Measurements from ENCODE around the gene GNG14.
A peak's percentile ranks its signal among the peaks of the same experiment; 100 is the strongest.
"Not testable (repeated sequence)": the region's sequence is repeated elsewhere in the genome, so short reads cannot be mapped to it uniquely, and the experiment has no call there.

Gene GNG14

DNA sequence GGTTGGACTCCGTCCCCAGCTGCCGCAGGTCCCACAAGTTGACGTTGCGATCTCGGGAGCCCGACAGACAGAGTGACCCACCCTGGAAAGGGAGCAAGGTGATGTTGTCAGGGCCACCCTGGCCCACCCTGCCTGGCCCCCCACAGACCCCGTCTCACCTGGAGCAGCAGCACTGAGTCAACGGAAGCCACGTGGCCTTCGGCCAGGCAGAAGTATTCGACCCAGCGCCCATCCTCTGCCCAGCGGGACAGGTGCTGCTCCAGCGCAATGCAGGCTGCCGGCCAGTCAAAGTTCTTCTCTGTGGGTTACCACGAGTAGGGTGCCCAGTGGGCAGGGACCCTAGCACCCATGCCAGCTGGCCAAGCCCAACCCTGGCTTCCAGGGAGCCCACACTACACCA, 6.8 kb downstream of the GNG14 start:
- no peak for TF ChIP-seq ZNF384 (IDR thresholded peaks at IDR 0.05)
- TF ChIP-seq FOXK2 (IDR thresholded peaks at IDR 0.05), result no peak
- TF ChIP-seq, protein P1, sequence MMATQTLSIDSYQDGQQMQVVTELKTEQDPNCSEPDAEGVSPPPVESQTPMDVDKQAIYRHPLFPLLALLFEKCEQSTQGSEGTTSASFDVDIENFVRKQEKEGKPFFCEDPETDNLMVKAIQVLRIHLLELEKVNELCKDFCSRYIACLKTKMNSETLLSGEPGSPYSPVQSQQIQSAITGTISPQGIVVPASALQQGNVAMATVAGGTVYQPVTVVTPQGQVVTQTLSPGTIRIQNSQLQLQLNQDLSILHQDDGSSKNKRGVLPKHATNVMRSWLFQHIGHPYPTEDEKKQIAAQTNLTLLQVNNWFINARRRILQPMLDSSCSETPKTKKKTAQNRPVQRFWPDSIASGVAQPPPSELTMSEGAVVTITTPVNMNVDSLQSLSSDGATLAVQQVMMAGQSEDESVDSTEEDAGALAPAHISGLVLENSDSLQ (IDR thresholded peaks at IDR 0.05), result no peak
- no peak for TF ChIP-seq SP1 (IDR thresholded peaks at IDR 0.05)
- no peak for TF ChIP-seq FOXA1 (IDR thresholded peaks at IDR 0.05)
- no peak for TF ChIP-seq LEF1 (IDR thresholded peaks at IDR 0.05; ENCODE audit: borderline replicate concordance)
- TF ChIP-seq ARNT (IDR thresholded peaks at IDR 0.05), result no peak
- TF ChIP-seq SUZ12 (IDR thresholded peaks at IDR 0.05), result no peak
- no peak for TF ChIP-seq HDGF (IDR thresholded peaks at IDR 0.05; ENCODE audit: borderline replicate concordance)
- no peak for TF ChIP-seq CTBP1 (IDR thresholded peaks at IDR 0.05; ENCODE audit: borderline replicate concordance)
- TF ChIP-seq BHLHE40 (IDR thresholded peaks at IDR 0.05; ENCODE audit: borderline replicate concordance), result no peak
- no peak for TF ChIP-seq ELF4 (IDR thresholded peaks at IDR 0.05)
- no peak for TF ChIP-seq L3MBTL2 (conservative IDR thresholded peaks at IDR 0.05)
- no peak for TF ChIP-seq TARDBP (IDR thresholded peaks at IDR 0.05)
- TF ChIP-seq NFRKB (IDR thresholded peaks at IDR 0.05), result no peak
- ChIA-PET CTCF (no interaction called here), POLR2A (no interaction called here)
- no peak for DNase-seq (ENCODE audit: extremely low spot score)

DNA sequence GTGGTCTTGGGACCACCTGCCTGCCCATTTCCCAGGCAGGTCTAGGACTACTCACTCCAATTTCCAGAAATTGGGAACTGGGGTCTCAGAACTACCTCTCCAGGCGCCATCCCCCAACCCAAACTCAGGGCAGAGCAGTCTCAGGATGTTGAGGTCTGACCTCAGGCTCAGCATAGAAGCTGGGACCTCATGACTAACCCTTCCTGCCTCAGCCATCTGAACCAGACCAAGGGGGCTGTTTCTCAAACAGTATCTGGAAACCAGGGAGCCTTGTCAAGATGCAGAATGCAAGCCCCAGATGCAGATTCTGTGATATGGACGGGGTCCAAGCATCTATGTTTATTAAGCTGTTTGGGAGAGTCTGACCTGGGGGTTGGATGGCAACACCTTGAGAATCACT, 7.3 kb downstream of the GNG14 start:
- DNase-seq (ENCODE audit: extremely low spot score), result no peak
- ChIA-PET POLR2A (interaction anchor here (1.6 kb wide), 1 partner anchor 27 kb away, joined by 3 read pairs; no protein-coding TSS in a partner anchor), CTCF (no interaction called here)
- TF ChIP-seq FOXK2 (IDR thresholded peaks at IDR 0.05), result no peak
- TF ChIP-seq ELF4 (IDR thresholded peaks at IDR 0.05), result no peak
- no peak for TF ChIP-seq NFRKB (IDR thresholded peaks at IDR 0.05)
- no peak for TF ChIP-seq HDGF (IDR thresholded peaks at IDR 0.05; ENCODE audit: borderline replicate concordance)
- TF ChIP-seq SP1 (IDR thresholded peaks at IDR 0.05), result no peak
- TF ChIP-seq FOXM1 (IDR thresholded peaks at IDR 0.05; ENCODE audit: borderline replicate concordance), result no peak
- TF ChIP-seq, protein P1 (IDR thresholded peaks at IDR 0.05), result no peak
- no peak for TF ChIP-seq TARDBP (IDR thresholded peaks at IDR 0.05)
- no peak for TF ChIP-seq SUZ12 (IDR thresholded peaks at IDR 0.05)
- no peak for TF ChIP-seq ZNF384 (IDR thresholded peaks at IDR 0.05)
- TF ChIP-seq CTBP1 (IDR thresholded peaks at IDR 0.05; ENCODE audit: borderline replicate concordance), result no peak

- CTCF ChIA-PET, result no interaction called here
- no peak for TF ChIP-seq L3MBTL2 (conservative IDR thresholded peaks at IDR 0.05)
- TF ChIP-seq BHLHE40 (IDR thresholded peaks at IDR 0.05; ENCODE audit: borderline replicate concordance), result no peak
- no peak for TF ChIP-seq SUZ12 (IDR thresholded peaks at IDR 0.05)
- TF ChIP-seq, protein P1 (IDR thresholded peaks at IDR 0.05), result no peak
- no peak for TF ChIP-seq FOXM1 (IDR thresholded peaks at IDR 0.05; ENCODE audit: borderline replicate concordance)
- TF ChIP-seq CTBP1 (IDR thresholded peaks at IDR 0.05; ENCODE audit: borderline replicate concordance), result no peak
- no peak for TF ChIP-seq ARNT (IDR thresholded peaks at IDR 0.05)
- TF ChIP-seq ELF4 (IDR thresholded peaks at IDR 0.05), result no peak
- TF ChIP-seq HDGF (IDR thresholded peaks at IDR 0.05; ENCODE audit: borderline replicate concordance), result no peak
- no peak for TF ChIP-seq SP1 (IDR thresholded peaks at IDR 0.05)
- no peak for TF ChIP-seq NFRKB (IDR thresholded peaks at IDR 0.05)
- TF ChIP-seq FOXA1 (IDR thresholded peaks at IDR 0.05), result no peak
- no peak for TF ChIP-seq LEF1 (IDR thresholded peaks at IDR 0.05; ENCODE audit: borderline replicate concordance)
- no peak for TF ChIP-seq ZNF384 (IDR thresholded peaks at IDR 0.05)
- TF ChIP-seq TARDBP (IDR thresholded peaks at IDR 0.05), result no peak
- TF ChIP-seq FOXK2 (IDR thresholded peaks at IDR 0.05), result no peak
- no peak for DNase-seq (ENCODE audit: extremely low spot score)
- POLR2A ChIA-PET, result interaction anchor here (1.6 kb wide), 1 partner anchor 27 kb away, joined by 3 read pairs; no protein-coding TSS in a partner anchor
These were observed 7.7 kb downstream of the GNG14 start for GRCh38 chr19:12695514-12695913.

GRCh38 chr19:12695997-12696365, 8.2 kb downstream of the GNG14 start:
- POLR2A ChIA-PET, result interaction anchor here (0.6 to 1.8 kb wide), 4 partner anchors 15 to 41 kb away, joined by 3 to 6 read pairs (median 4); partner anchors contain the start of gene GET3
- CTCF ChIA-PET, result interaction anchor here (1.8 kb wide), 1 partner anchor 71 kb away, joined by 4 read pairs; no protein-coding TSS in a partner anchor
- no peak for TF ChIP-seq ELF4 (IDR thresholded peaks at IDR 0.05)
- TF ChIP-seq FOXM1 (IDR thresholded peaks at IDR 0.05; ENCODE audit: borderline replicate concordance), result no peak
- no peak for TF ChIP-seq FOXA1 (IDR thresholded peaks at IDR 0.05)
- no peak for TF ChIP-seq L3MBTL2 (conservative IDR thresholded peaks at IDR 0.05)
- no peak for TF ChIP-seq NFRKB (IDR thresholded peaks at IDR 0.05)
- TF ChIP-seq, protein P1 (IDR thresholded peaks at IDR 0.05), result no peak
- no peak for TF ChIP-seq ARNT (IDR thresholded peaks at IDR 0.05)
- no peak for TF ChIP-seq HDGF (IDR thresholded peaks at IDR 0.05; ENCODE audit: borderline replicate concordance)
- TF ChIP-seq CTBP1 (IDR thresholded peaks at IDR 0.05; ENCODE audit: borderline replicate concordance), result no peak
- no peak for DNase-seq (ENCODE audit: extremely low spot score)

- CTCF ChIA-PET, result interaction anchor here (1.8 kb wide), 1 partner anchor 70 kb away, joined by 4 read pairs; no protein-coding TSS in a partner anchor
- POLR2A ChIA-PET, result interaction anchor here (0.6 to 1.8 kb wide), 6 partner anchors 9 to 41 kb away, joined by 3 to 6 read pairs (median 4); partner anchors contain the start of gene GET3
- TF ChIP-seq L3MBTL2 (conservative IDR thresholded peaks at IDR 0.05), result peak; percentile 67
- TF ChIP-seq HDGF (IDR thresholded peaks at IDR 0.05; ENCODE audit: borderline replicate concordance), result no peak
- TF ChIP-seq FOXK2 (IDR thresholded peaks at IDR 0.05), result no peak
- TF ChIP-seq ELF4 (IDR thresholded peaks at IDR 0.05), result peak; percentile 55
- peak; percentile 50 for TF ChIP-seq ZNF384 (IDR thresholded peaks at IDR 0.05)
- peak; percentile 96 for DNase-seq (ENCODE audit: extremely low spot score)
These were observed 8.9 kb downstream of the GNG14 start, which contains the start of gene FBXW9 for GRCh38 chr19:12696366-12697335. Gene FBXW9 (minus strand): TSS chr19:12696631. CDS start chr19:12696581, 50 bp downstream.

GRCh38 chr19:12697425-12697824, 9.6 kb downstream of the GNG14 start:
- ChIA-PET CTCF (interaction anchor here (1.8 kb wide), 1 partner anchor 69 kb away, joined by 4 read pairs; no protein-coding TSS in a partner anchor), POLR2A (interaction anchor here (1.0 to 1.8 kb wide), 3 partner anchors 8 to 37 kb away, joined by 3 to 6 read pairs (median 4); no protein-coding TSS in a partner anchor)
- DNase-seq (ENCODE audit: extremely low spot score), result not testable (repeated sequence)

Data from HEK293T (cell line).